SK-N-SH treated with all-trans-retinoic acid at 6 μM for 48 hours (cell line): ENCODE measurements around the gene ZBTB32.

ENCODE experiments used
- ATAC-seq: fragments of 200-7000 bp; cut with Tn5 transposase; 3 replicates; pipeline ENCODE4 v1.9.1; 2020; ENCODE audit warnings: mild to moderate bottlenecking, moderate library complexity
- BACH2 ChIP-seq: fragments of 250-450 bp; sonication (Bioruptor Pico); IDR thresholded peaks from 2 replicates; pipeline ENCODE4 v1.9.0; 2021; ENCODE audit warnings: mild to moderate bottlenecking, borderline replicate concordance
- CREB5 ChIP-seq: fragments of 250-450 bp; sonication (Bioruptor Pico); IDR thresholded peaks from 2 replicates; pipeline ENCODE4 v1.5.1; 2020; ENCODE audit warnings: low read depth, mild to moderate bottlenecking, moderate library complexity
- CSDC2 ChIP-seq: fragments of 250-450 bp; sonication (Bioruptor Pico); IDR thresholded peaks from 2 replicates; pipeline ENCODE4 v1.5.0; 2020; ENCODE audit warnings: mild to moderate bottlenecking, moderate library complexity
- CSRNP3 ChIP-seq: fragments of 250-450 bp; sonication (Bioruptor Pico); IDR thresholded peaks from 2 replicates; pipeline ENCODE4 v1.5.1; 2021; ENCODE audit warnings: mild to moderate bottlenecking, moderate library complexity
- ESRRG ChIP-seq: fragments of 250-450 bp; sonication (Bioruptor Pico); IDR thresholded peaks from 2 replicates; pipeline ENCODE4 v1.6.1; 2021; ENCODE audit warnings: mild to moderate bottlenecking
- GLIS3 ChIP-seq: fragments of 250-450 bp; sonication (Bioruptor Pico); IDR thresholded peaks from 2 replicates; pipeline ENCODE4 v1.5.0; 2020; ENCODE audit warnings: mild to moderate bottlenecking, moderate library complexity
- ISL1 ChIP-seq: fragments of 250-450 bp; sonication (Bioruptor Pico); IDR thresholded peaks from 2 replicates; pipeline ENCODE4 v2.1.2; 2022; ENCODE audit warnings: mild to moderate bottlenecking, moderate library complexity
- OSR1 ChIP-seq: fragments of 250-450 bp; sonication (Bioruptor Pico); IDR thresholded peaks from 2 replicates; pipeline ENCODE4 v1.8.0; 2022; ENCODE audit warnings: moderate library complexity, mild to moderate bottlenecking, inconsistent platforms
- PATZ1 ChIP-seq: fragments of 250-450 bp; sonication (Bioruptor Pico); IDR thresholded peaks from 2 replicates; pipeline ENCODE4 v1.8.0; 2020; ENCODE audit warnings: mild to moderate bottlenecking, moderate library complexity, borderline replicate concordance
- POU6F1 ChIP-seq: fragments of 250-450 bp; sonication (Bioruptor Pico); IDR thresholded peaks from 2 replicates; pipeline ENCODE4 v1.8.0; 2021; ENCODE audit warnings: low read depth, mild to moderate bottlenecking, moderate library complexity, borderline replicate concordance
- PPARA ChIP-seq: fragments of 250-450 bp; sonication (Bioruptor Pico); IDR thresholded peaks from 2 replicates; pipeline ENCODE4 v1.5.0; 2020; ENCODE audit warnings: mild to moderate bottlenecking, borderline replicate concordance
- RARB ChIP-seq: fragments of 250-450 bp; sonication (Bioruptor Pico); IDR thresholded peaks from 2 replicates; pipeline ENCODE4 v1.8.0; 2021; ENCODE audit warnings: mild to moderate bottlenecking, moderate library complexity
- SNAI2 ChIP-seq: fragments of 250-450 bp; sonication (Bioruptor Pico); IDR thresholded peaks from 2 replicates; pipeline ENCODE4 v1.5.0; 2020; ENCODE audit warnings: mild to moderate bottlenecking, moderate library complexity
- TOX ChIP-seq: fragments of 250-450 bp; sonication (Bioruptor Pico); IDR thresholded peaks from 2 replicates; pipeline ENCODE4 v1.8.0; 2021; ENCODE audit warnings: mild to moderate bottlenecking, moderate library complexity, borderline replicate concordance
- TSHZ2 ChIP-seq: fragments of 250-450 bp; sonication (Bioruptor Pico); IDR thresholded peaks from 2 replicates; pipeline ENCODE4 v1.5.0; 2020; ENCODE audit warnings: mild to moderate bottlenecking, moderate library complexity
- ZFP3 ChIP-seq: fragments of 250-450 bp; sonication (Bioruptor Pico); IDR thresholded peaks from 2 replicates; pipeline ENCODE4 v1.5.0; 2020; ENCODE audit warnings: mild to moderate bottlenecking, moderate library complexity
- ZFP30 ChIP-seq: fragments of 450-650 bp; formaldehyde crosslinking; IDR thresholded peaks from 2 replicates; pipeline ENCODE4 v1.5.0; 2022; ENCODE audit warnings: mild to moderate bottlenecking, moderate library complexity
- ZNF565 ChIP-seq: fragments of 450-650 bp; formaldehyde crosslinking; conservative IDR thresholded peaks from 2 replicates; pipeline ENCODE4 v1.5.0; 2020; ENCODE audit warnings: low read depth, mild to moderate bottlenecking, moderate library complexity
- ZNF70 ChIP-seq: fragments of 450-650 bp; formaldehyde crosslinking; IDR thresholded peaks from 2 replicates; pipeline ENCODE4 v1.5.0; 2020; ENCODE audit warnings: mild to moderate bottlenecking, moderate library complexity
- ZNF8 ChIP-seq: fragments of 450-650 bp; formaldehyde crosslinking; IDR thresholded peaks from 2 replicates; pipeline ENCODE4 v1.5.0; 2020; ENCODE audit warnings: mild to moderate bottlenecking, moderate library complexity

Gene ZBTB32

GRCh38 chr19:35663981-35664380 lies 40.4 kb upstream of the ZBTB32 start:
- ATAC-seq, result no peak
- TF ChIP-seq PPARA (CRISPR knock-in tag) (no peak), CSDC2 (CRISPR knock-in tag) (no peak), ZNF70 (CRISPR knock-in tag) (no peak), ESRRG (CRISPR knock-in tag) (no peak), CSRNP3 (no peak), PATZ1 (CRISPR knock-in tag) (no peak), GLIS3 (CRISPR knock-in tag) (no peak), ZFP30 (CRISPR knock-in tag) (no peak), ISL1 (no peak), TOX (CRISPR knock-in tag) (no peak), ZFP3 (CRISPR knock-in tag) (no peak), TSHZ2 (CRISPR knock-in tag) (no peak), POU6F1 (CRISPR knock-in tag) (no peak)

- no peak for ATAC-seq
- no peak for TF ChIP-seq ZFP30 (CRISPR knock-in tag)
Observed at GRCh38 chr19:35665157-35665556, 39.2 kb upstream of the ZBTB32 start.

GRCh38 chr19:35665604-35666003 lies 38.8 kb upstream of the ZBTB32 start:
- no peak for ATAC-seq
- TF ChIP-seq SNAI2 (CRISPR knock-in tag), result no peak
- no peak for TF ChIP-seq ISL1
- no peak for TF ChIP-seq TSHZ2 (CRISPR knock-in tag)
- TF ChIP-seq BACH2 (CRISPR knock-in tag), result no peak
- no peak for TF ChIP-seq PPARA (CRISPR knock-in tag)
- no peak for TF ChIP-seq POU6F1 (CRISPR knock-in tag)
- TF ChIP-seq GLIS3 (CRISPR knock-in tag), result no peak
- TF ChIP-seq CSRNP3, result no peak
- TF ChIP-seq CSDC2 (CRISPR knock-in tag), result no peak
- no peak for TF ChIP-seq ZFP30 (CRISPR knock-in tag)
- no peak for TF ChIP-seq CREB5
- TF ChIP-seq PATZ1 (CRISPR knock-in tag), result no peak
- TF ChIP-seq RARB (CRISPR knock-in tag), result no peak
- TF ChIP-seq OSR1 (CRISPR knock-in tag), result no peak
- no peak for TF ChIP-seq ZNF565
- no peak for TF ChIP-seq ZNF8 (CRISPR knock-in tag)
